HEK293 (cell line): ENCODE measurements around the gene NPAS2.

Experiments used
- CTCF ChIA-PET: fragments of 350-600 bp; formaldehyde crosslinking; extraction: SDS; loops from one replicate; lab custom pipeline; 2021; ENCODE audit warnings: antibody characterized with exemption; lab: Yijun Ruan, JAX
- POLR2A ChIA-PET: fragments of 300-600 bp; formaldehyde crosslinking; extraction: SDS; loops from one replicate; lab custom pipeline; 2020; ENCODE audit warnings: antibody characterized with exemption, inconsistent platforms; lab: Yijun Ruan, JAX
- H3K27ac ChIP-seq: fragments of 200-500 bp; sonication (Bioruptor generic); 2 replicates; pipeline ENCODE4 v1.5.1; 2014; ENCODE audit warnings: low read depth, low read length, control low read depth, inconsistent platforms; ENCODE audit errors: extremely low read depth
- H3K36me3 ChIP-seq, 2 experiments: fragments of 200-500 bp in 1 of 2; sonication (Bioruptor generic) in 1 of 2; 1 replicate in 1 of 2; 2 replicates in 1 of 2; pipeline ENCODE4 v1.5.1; 2014 to 2017; ENCODE audit warnings: inconsistent platforms in 2 of 2, low read length in 2 of 2; ENCODE audit not compliant: control insufficient read depth in 2 of 2, insufficient read depth in 1 of 2
- H3K4me1 ChIP-seq: fragments of 200-500 bp; sonication (Bioruptor generic); 2 replicates; pipeline ENCODE4 v1.5.1; 2014; ENCODE audit warnings: mild to moderate bottlenecking, low read length, inconsistent platforms; ENCODE audit not compliant: control insufficient read depth, insufficient read depth
- H3K4me3 ChIP-seq: 2 replicates; pipeline ENCODE4 v1.5.1; 2011; ENCODE audit warnings: low read depth, mild to moderate bottlenecking, control low read depth, low read length, moderate library complexity
- H3K9me3 ChIP-seq: fragments of 200-500 bp; sonication (Bioruptor generic); 2 replicates; pipeline ENCODE4 v1.5.1; 2014; ENCODE audit warnings: low read depth, low read length, inconsistent platforms; ENCODE audit not compliant: control insufficient read depth, insufficient read depth
- FEZF1 ChIP-seq: fragments of 450-650 bp; formaldehyde crosslinking; IDR thresholded peaks from 2 replicates; pipeline ENCODE4 v1.5.1; 2016; ENCODE audit warnings: missing biosample characterization, missing genetic modification characterization
- MYNN ChIP-seq: fragments of 450-650 bp; formaldehyde crosslinking; IDR thresholded peaks from 2 replicates; pipeline ENCODE4 v1.5.1; 2016; ENCODE audit warnings: missing biosample characterization, missing genetic modification characterization, borderline replicate concordance
- MZF1 ChIP-seq: fragments of 450-650 bp; formaldehyde crosslinking; IDR thresholded peaks from 2 replicates; pipeline ENCODE4 v1.5.1; 2017; ENCODE audit warnings: missing biosample characterization, missing genetic modification characterization, borderline replicate concordance
- ZBTB20 ChIP-seq: fragments of 450-650 bp; formaldehyde crosslinking; IDR thresholded peaks from 2 replicates; pipeline ENCODE4 v1.5.1; 2016; ENCODE audit warnings: missing biosample characterization, missing genetic modification characterization
- ZFP37 ChIP-seq: fragments of 450-650 bp; formaldehyde crosslinking; IDR thresholded peaks from 2 replicates; pipeline ENCODE4 v1.5.1; 2016; ENCODE audit warnings: missing biosample characterization, missing genetic modification characterization
- ZNF112 ChIP-seq: fragments of 450-650 bp; formaldehyde crosslinking; IDR thresholded peaks from 2 replicates; pipeline ENCODE4 v1.5.0; 2017; ENCODE audit warnings: missing biosample characterization, missing genetic modification characterization
- ZNF266 ChIP-seq: fragments of 450-650 bp; formaldehyde crosslinking; IDR thresholded peaks from 2 replicates; pipeline ENCODE4 v1.5.1; 2016; ENCODE audit warnings: missing biosample characterization, missing genetic modification characterization, low read depth
- ZNF394 ChIP-seq: fragments of 450-650 bp; formaldehyde crosslinking; IDR thresholded peaks from 2 replicates; pipeline ENCODE4 v1.5.1; 2016; ENCODE audit warnings: missing biosample characterization, missing genetic modification characterization, mild to moderate bottlenecking, moderate library complexity, borderline replicate concordance
- ZNF610 ChIP-seq: fragments of 450-650 bp; formaldehyde crosslinking; IDR thresholded peaks from 2 replicates; pipeline ENCODE4 v1.5.1; 2016; ENCODE audit warnings: missing biosample characterization, missing genetic modification characterization, borderline replicate concordance
- ZNF660 ChIP-seq: fragments of 450-650 bp; IDR thresholded peaks from 2 replicates; pipeline ENCODE4 v1.5.1; 2018; ENCODE audit warnings: missing biosample characterization, mild to moderate bottlenecking, missing genetic modification characterization
- ZNF677 ChIP-seq: fragments of 450-650 bp; IDR thresholded peaks from 2 replicates; pipeline ENCODE4 v1.5.0; 2018; ENCODE audit warnings: missing biosample characterization, mild to moderate bottlenecking, missing genetic modification characterization, moderate library complexity
- ZNF701 ChIP-seq: fragments of 450-650 bp; formaldehyde crosslinking; IDR thresholded peaks from 2 replicates; pipeline ENCODE4 v1.5.1; 2016; ENCODE audit warnings: missing biosample characterization, missing genetic modification characterization
- ZNF768 ChIP-seq: fragments of 450-650 bp; formaldehyde crosslinking; IDR thresholded peaks from 2 replicates; pipeline ENCODE4 v1.5.1; 2018; ENCODE audit warnings: missing biosample characterization, mild to moderate bottlenecking, missing genetic modification characterization
- ZNF777 ChIP-seq: fragments of 450-650 bp; formaldehyde crosslinking; IDR thresholded peaks from 2 replicates; pipeline ENCODE4 v1.5.1; 2017; ENCODE audit warnings: missing biosample characterization, missing genetic modification characterization, borderline replicate concordance
- ZNF843 ChIP-seq: fragments of 450-650 bp; formaldehyde crosslinking; IDR thresholded peaks from 2 replicates; pipeline ENCODE4 v1.5.1; 2016; ENCODE audit warnings: missing biosample characterization, missing genetic modification characterization
- ZSCAN23 ChIP-seq: fragments of 450-650 bp; formaldehyde crosslinking; IDR thresholded peaks from 2 replicates; pipeline ENCODE4 v1.5.1; 2016; ENCODE audit warnings: missing biosample characterization, missing genetic modification characterization
- TF ChIP-seq, protein P1 (sequence below): fragments of 450-650 bp; formaldehyde crosslinking; IDR thresholded peaks from 2 replicates; pipeline ENCODE4 v1.5.1; 2016; ENCODE audit warnings: missing biosample characterization, missing genetic modification characterization
- TF ChIP-seq, protein P2 (sequence below): fragments of 450-650 bp; formaldehyde crosslinking; IDR thresholded peaks from 2 replicates; pipeline ENCODE4 v1.5.1; 2016; ENCODE audit warnings: missing biosample characterization, missing genetic modification characterization
- TF ChIP-seq, protein P3 (sequence below): fragments of 450-650 bp; formaldehyde crosslinking; IDR thresholded peaks from 2 replicates; pipeline ENCODE4 v1.5.1; 2016; ENCODE audit warnings: missing biosample characterization, missing genetic modification characterization
- TF ChIP-seq, protein P4 (sequence below): fragments of 450-650 bp; formaldehyde crosslinking; conservative IDR thresholded peaks from 2 replicates; pipeline ENCODE4 v1.5.1; 2016; ENCODE audit warnings: low read depth, missing biosample characterization, missing genetic modification characterization

NPAS2 gene

DNA sequence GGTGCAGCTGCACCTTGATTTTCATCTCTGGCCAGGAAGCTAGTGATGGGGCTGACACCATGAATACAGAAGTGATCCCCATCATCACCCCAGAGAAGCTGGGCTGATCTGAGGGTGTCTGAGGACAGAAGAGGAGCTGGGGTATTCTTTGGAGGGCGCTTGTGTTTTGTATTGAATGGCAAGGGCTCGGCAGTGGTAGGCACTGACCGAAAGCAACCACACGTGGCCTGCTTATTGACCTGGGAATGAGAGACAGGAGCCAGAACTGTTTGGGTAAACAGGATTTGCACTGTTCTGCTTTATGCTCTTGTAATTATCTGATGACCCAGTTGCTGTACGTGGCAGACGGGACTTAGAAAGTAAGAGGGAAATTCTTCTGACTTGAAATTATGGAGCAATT lies 119.5 kb downstream of the NPAS2 start:
- Histone ChIP-seq H3K4me1 (no peaks in the 10 kb centered on the region), H3K4me3 (no peak overlapping the region)
- CTCF ChIA-PET = no interaction called here
- TF ChIP-seq ZNF768 (no peak), ZNF843 (tag by site-specific recombination) (no peak), ZNF112 (tag by site-specific recombination) (no peak), ZBTB20 (tag by site-specific recombination) (no peak), ZNF660 (tag by site-specific recombination) (no peak), ZNF677 (tag by site-specific recombination) (no peak), MZF1 (tag by site-specific recombination) (no peak), ZNF701 (tag by site-specific recombination) (no peak), ZNF777 (tag by site-specific recombination) (no peak)
- TF ChIP-seq, protein P1, sequence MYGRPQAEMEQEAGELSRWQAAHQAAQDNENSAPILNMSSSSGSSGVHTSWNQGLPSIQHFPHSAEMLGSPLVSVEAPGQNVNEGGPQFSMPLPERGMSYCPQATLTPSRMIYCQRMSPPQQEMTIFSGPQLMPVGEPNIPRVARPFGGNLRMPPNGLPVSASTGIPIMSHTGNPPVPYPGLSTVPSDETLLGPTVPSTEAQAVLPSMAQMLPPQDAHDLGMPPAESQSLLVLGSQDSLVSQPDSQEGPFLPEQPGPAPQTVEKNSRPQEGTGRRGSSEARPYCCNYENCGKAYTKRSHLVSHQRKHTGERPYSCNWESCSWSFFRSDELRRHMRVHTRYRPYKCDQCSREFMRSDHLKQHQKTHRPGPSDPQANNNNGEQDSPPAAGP = no peak
- TF ChIP-seq, protein P2, sequence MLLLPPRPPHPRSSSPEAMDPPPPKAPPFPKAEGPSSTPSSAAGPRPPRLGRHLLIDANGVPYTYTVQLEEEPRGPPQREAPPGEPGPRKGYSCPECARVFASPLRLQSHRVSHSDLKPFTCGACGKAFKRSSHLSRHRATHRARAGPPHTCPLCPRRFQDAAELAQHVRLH (tag by site-specific recombination) = no peak
- TF ChIP-seq, all 188 proteins: peak for 0
- POLR2A ChIA-PET = no interaction called here
- Histone ChIP-seq H3K36me3 (peaks cover 0 to 4% of the 10 kb centered on the region in 2 experiments; a peak in 2 of 3 replicates), H3K27ac (no peak overlapping the region), H3K9me3 (no peaks in the 10 kb centered on the region)

DNA sequence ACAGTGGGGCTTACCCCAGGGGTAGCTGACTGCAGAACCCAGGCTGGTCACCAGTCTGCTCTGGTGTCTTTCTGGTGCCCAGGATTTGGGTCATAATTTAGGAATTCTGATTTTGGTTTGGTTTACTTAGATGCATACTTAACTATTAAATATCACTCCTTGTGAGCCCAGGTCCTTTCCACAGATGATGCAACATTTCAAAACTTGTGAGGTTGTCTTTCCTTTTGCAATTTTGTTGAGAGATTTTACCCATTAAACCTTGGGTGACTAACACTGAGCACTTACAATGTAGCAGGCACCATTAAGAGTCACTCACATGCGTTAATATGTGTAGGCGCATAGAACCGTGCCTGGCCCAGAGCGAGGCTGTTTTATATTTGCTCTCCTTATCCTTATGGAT lies 120.3 kb downstream of the NPAS2 start:
- ChIA-PET POLR2A (no interaction called here), CTCF (no interaction called here)
- Histone ChIP-seq H3K4me1 (no peaks in the 10 kb centered on the region), H3K9me3 (no peaks in the 10 kb centered on the region), H3K4me3 (no peak overlapping the region), H3K27ac (no peak overlapping the region), H3K36me3 (no peaks in the 10 kb centered on the region; a peak in 1 of 3 replicates)
- TF ChIP-seq ZNF266 (tag by site-specific recombination) (no peak), ZNF394 (tag by site-specific recombination) (no peak), MYNN (tag by site-specific recombination) (no peak), ZNF610 (tag by site-specific recombination) (no peak), ZSCAN23 (tag by site-specific recombination) (no peak)

DNA sequence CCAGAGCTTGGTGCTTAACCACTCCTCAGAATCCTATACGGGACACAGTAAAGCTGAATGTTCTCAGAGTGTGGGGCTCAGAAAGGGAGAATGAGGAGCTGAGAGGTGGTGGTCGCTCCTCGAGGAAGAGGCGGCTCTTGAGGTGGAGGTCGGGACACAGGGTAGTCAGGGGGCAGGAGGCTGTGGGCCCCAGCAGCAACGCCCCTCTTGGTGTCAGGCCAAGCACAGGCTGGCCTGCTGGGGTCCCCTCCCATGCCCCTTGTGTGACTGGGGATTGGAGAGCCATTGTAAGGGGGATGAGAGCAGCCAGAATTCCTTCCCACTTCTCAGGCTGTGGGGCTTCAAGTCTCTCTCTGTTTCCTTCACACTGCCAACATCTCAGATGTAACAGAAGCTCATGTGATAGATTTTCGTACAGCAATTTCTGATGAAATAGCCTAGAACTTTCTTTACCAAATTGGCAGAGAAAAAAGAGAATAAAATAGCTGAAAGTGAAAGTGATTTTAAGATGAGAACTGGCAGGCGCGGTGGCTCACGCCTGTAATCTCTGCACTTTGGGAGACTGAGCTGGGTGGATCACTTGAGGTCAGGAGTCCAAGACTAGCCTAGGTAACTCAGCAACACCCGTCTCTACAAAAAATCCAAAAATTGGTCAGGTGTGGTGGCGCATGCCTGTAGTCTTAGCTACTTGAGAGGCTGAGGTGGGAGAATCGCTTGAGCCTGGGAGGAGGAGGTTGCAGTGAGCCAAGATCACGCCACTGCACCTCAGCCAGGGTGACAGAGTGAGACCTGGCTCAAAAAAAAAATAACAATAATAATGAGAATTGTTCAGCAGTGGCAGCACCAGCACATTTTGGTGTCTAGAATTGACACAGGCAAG lies 121.1 kb downstream of the NPAS2 start:
- ChIA-PET CTCF (no interaction called here), POLR2A (no interaction called here)
- Histone ChIP-seq H3K4me3 (no peak overlapping the region), H3K4me1 (no peaks in the 10 kb centered on the region), H3K27ac (no peak overlapping the region), H3K9me3 (no peaks in the 10 kb centered on the region), H3K36me3 (no peaks in the 10 kb centered on the region; a peak in 1 of 3 replicates)
- no peak for TF ChIP-seq FEZF1
- TF ChIP-seq ZFP37 (tag by site-specific recombination) = no peak
- TF ChIP-seq, protein P3, sequence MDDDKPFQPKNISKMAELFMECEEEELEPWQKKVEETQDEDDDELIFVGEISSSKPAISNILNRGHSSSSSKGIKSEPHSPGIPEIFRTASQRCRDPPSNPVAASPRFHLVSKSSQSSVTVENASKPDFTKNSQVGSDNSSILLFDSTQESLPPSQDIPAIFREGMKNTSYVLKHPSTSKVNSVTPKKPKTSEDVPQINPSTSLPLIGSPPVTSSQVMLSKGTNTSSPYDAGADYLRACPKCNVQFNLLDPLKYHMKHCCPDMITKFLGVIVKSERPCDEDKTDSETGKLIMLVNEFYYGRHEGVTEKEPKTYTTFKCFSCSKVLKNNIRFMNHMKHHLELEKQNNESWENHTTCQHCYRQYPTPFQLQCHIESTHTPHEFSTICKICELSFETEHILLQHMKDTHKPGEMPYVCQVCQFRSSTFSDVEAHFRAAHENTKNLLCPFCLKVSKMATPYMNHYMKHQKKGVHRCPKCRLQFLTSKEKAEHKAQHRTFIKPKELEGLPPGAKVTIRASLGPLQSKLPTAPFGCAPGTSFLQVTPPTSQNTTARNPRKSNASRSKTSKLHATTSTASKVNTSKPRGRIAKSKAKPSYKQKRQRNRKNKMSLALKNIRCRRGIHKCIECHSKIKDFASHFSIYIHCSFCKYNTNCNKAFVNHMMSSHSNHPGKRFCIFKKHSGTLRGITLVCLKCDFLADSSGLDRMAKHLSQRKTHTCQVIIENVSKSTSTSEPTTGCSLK = no peak
- TF ChIP-seq, protein P4, sequence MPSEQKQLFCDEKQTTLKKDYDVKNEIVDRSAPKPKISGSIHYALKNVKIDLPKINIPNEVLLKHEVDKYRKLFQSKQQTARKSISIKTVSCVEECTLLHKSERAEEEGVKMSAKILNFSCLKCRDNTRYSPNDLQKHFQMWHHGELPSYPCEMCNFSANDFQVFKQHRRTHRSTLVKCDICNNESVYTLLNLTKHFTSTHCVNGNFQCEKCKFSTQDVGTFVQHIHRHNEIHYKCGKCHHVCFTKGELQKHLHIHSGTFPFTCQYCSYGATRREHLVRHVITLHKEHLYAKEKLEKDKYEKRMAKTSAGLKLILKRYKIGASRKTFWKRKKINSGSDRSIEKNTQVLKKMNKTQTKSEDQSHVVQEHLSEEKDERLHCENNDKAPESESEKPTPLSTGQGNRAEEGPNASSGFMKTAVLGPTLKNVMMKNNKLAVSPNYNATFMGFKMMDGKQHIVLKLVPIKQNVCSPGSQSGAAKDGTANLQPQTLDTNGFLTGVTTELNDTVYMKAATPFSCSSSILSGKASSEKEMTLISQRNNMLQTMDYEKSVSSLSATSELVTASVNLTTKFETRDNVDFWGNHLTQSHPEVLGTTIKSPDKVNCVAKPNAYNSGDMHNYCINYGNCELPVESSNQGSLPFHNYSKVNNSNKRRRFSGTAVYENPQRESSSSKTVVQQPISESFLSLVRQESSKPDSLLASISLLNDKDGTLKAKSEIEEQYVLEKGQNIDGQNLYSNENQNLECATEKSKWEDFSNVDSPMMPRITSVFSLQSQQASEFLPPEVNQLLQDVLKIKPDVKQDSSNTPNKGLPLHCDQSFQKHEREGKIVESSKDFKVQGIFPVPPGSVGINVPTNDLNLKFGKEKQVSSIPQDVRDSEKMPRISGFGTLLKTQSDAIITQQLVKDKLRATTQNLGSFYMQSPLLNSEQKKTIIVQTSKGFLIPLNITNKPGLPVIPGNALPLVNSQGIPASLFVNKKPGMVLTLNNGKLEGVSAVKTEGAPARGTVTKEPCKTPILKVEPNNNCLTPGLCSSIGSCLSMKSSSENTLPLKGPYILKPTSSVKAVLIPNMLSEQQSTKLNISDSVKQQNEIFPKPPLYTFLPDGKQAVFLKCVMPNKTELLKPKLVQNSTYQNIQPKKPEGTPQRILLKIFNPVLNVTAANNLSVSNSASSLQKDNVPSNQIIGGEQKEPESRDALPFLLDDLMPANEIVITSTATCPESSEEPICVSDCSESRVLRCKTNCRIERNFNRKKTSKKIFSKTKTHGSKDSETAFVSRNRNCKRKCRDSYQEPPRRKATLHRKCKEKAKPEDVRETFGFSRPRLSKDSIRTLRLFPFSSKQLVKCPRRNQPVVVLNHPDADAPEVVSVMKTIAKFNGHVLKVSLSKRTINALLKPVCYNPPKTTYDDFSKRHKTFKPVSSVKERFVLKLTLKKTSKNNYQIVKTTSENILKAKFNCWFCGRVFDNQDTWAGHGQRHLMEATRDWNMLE (tag by site-specific recombination) = no peak
